HG03354 (cell line): ENCODE measurements around the gene SPN.
"Not testable (repeated sequence)": the region's sequence is repeated elsewhere in the genome, so short reads cannot be mapped to it uniquely, and the experiment has no call there.

Source experiments
- ATAC-seq: cut with Tn5 transposase; IDR thresholded peaks from one replicate; pipeline ENCODE4 v1.9.1; 2021; ENCODE audit warnings: mild to moderate bottlenecking; ENCODE audit not compliant: unreplicated experiment, poor library complexity, severe bottlenecking

Gene SPN

GRCh38 chr16:29673501-29673900 is 10.5 kb downstream of the SPN start:
- no peak for ATAC-seq

- no peak for ATAC-seq
Measured at GRCh38 chr16:29674188-29674587, 11.1 kb downstream of the SPN start.

DNA sequence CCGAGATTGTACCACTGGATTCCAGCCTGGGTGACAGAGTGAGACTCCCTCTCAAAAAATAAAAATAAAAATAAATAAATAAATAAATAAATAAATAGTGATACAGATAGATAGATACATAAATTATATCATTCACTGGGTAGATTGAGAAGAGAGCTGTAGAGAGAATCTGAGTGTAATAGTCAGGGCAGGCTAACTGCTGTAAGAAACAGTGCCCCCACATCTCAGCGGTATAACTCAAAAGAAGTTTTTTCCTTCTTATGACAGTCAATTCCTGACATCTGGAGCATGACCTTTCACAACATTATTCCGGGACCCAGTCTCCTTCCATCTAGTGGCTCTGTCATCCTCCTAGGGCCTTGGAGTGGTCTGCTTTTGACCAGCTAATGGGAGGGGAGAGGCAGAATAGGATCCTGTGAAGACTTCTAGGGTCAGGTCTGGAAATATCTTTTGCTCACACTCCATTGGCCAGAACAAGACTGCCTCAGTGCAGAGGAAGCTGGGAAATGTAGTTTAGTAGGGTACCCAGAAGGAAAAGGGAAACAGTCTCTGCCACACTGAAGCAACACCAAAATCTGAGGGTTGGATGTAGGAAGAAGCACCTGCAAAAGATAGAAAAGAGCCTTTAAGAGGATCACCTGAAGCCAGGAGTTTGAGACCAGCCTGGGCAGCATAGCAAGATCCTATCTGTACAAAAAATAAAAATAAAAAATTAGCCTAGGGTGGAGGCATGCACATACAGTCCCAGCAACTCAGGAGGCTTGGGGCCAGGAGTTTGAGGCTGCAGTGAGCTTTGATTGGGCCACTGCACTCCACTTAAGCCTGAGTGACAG is 13.0 kb downstream of the SPN start:
- no peak for ATAC-seq

- ATAC-seq, result no peak
Measured at GRCh38 chr16:29676989-29677785, 14.1 kb downstream of the SPN start.

DNA sequence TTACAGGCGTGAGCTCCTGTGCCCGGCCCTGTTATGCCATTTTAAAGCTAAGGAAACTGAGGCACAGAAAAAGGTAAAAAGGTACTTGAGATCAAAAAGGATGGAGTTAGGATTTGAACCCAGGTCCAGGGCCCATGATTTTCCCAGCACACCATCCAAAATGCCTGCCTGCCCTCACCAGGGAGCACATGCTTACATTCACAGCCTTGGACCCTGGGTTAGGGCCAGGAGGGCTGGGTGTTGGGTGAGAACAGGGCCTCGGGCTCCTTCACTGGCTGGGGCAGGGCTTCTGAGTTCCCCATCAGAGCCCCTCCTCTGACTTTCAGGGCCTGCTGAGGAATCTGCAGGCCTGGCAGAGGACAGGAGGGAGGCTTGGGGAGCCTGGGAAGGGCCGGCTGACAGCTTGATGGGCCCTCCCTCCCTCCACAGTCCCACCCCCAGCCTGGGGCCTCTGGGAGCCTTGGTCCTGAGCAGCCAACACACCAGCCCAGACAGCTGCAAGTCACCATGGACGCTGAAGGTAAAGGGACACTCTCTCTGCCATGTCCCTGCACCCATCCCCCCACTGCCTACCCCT is 15.7 kb downstream of the SPN start, which contains the start of gene QPRT:
TSS of gene QPRT (plus strand) at position 490 of the 577 bp plus-strand sequence. CDS start at position 508, 18 bp downstream.
- ATAC-seq, result no peak

GRCh38 chr16:29680180-29680598 is 17.1 kb downstream of the SPN start:
- no peak for ATAC-seq

DNA sequence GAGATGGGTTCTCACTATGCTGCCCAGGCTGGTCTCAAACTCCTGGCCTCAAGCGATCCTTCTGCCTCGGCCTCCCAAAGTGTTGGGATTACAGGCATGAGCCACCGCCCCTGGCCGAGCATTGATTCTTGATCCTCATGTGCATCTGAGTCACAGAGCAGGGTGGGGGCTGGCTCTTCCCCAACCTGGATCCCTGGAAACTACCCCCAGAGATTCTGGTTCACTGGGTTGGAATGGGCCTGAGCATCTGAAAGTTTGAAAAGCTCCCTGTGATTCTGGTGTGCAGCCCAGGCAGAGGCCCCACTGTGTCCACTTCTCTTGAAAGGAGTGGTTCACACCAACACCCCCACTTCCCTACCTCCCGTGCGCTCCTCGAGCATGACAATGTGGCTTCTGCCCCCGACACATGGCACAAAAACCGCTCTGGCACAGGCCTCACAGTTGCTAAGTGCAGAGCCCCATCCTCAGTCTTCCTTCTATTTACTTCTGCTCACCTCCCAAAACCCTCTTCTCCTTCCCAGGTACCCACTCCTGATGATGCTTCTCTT is 20.6 kb downstream of the SPN start:
- no peak for ATAC-seq

GRCh38 chr16:29684679-29685078 is 21.6 kb downstream of the SPN start:
- ATAC-seq, result no peak

DNA sequence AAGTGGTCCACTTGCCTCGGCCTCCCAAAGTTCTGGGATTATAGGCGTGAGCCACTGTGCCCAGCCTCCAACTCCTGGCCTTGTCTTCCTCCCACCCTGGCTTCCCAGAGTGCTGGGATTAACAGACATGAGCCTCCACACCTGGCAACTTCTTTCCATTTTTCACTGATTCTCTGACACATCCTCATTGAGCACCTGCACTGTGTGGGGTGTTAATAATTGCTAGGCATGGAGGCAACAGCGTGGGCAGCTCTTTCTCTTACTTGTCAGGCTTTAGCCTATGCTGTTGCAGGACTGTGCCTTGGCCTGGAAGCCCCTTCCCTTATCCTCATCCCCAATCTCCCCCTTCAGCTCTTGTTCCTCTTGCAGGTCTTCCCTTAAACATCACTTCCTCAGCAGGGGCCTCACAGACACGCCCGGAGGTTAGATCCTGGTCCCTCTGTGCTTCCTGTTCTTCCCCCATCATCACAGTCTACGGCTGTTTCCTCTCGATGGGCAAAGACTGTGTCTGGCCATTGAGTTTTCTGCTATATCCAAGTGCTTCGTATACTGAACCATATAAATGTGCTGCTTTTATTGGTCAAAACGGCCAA is 23.8 kb downstream of the SPN start:
- ATAC-seq, result no peak

DNA sequence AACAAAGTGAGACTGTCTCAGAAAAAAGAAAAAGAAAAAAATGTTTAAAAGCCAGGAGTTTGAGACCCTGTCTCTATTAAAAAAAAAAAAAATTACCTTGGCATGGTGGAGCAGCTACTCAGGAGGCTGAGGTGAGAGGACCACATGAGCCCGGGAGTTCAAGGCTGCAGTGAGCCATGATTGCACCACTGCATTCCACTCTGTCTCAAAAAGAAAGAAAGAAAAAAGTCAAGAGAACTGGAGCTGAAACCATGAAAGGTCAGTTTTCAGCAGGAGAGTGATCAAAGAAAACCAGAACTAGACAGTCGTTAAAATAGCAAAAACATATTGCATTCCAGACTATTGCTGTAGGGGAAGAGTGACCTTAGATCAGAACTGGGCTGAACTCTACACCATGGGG is 24.7 kb downstream of the SPN start:
- ATAC-seq, result no peak

DNA sequence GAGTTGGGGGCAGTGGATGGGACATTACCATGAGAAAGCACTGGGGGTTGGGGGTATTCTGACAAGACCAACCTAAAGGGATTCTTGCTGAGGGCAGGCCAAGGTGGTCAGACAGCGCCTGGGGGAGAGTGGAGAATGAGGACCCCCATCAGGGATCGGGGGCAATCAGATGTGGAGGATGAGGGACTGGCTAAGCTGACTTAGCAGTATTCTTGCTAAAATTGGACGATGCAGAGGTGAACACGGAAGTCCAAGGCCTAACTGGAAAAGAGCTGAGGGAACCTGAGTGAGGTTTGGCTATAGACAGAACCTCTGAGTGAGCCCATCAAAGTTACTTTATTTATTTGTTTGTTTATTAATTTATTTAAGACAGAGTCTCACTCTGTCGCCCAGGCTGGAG is 25.1 kb downstream of the SPN start:
- no peak for ATAC-seq

DNA sequence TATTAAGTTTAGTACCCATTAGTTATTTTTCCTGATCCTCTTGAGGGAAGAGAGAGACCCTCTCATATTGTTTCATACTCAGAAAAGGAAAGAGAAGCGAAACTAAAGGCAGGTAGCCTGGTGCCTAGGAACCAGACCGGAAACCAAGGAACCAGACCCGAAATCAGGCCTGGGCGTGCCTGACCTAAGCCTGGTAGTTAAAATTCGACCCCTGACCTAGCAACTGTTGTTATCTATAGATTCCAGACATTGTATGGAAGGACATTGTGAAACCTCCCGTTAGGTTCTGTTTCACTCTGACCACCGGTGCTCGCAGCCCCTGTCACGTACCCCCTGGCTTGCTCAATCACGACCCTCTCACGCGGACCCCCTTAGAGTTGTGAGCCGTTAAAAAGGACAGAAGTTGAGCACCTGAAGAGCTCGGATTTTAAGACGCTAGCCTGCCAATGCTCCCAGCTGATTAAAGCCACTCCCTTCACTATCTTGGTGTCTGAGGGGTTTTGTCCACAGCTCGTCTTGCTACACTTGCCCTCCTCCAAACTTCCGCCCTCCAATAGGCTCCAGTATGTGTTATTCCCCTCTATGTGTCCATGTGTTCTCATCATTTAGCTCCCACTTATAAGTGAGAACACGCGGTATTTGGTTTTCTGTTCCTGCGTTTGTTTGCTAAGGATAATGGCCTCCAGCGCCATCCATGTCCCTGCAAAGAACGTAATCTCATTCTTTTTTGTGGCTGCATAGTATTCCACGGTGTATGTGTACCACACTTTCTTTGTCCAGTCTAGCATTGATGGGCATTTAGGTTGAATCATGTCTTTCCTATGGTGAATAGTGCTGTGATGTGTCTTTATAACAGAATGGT is 26.7 kb downstream of the SPN start:
- not testable (repeated sequence) for ATAC-seq

DNA sequence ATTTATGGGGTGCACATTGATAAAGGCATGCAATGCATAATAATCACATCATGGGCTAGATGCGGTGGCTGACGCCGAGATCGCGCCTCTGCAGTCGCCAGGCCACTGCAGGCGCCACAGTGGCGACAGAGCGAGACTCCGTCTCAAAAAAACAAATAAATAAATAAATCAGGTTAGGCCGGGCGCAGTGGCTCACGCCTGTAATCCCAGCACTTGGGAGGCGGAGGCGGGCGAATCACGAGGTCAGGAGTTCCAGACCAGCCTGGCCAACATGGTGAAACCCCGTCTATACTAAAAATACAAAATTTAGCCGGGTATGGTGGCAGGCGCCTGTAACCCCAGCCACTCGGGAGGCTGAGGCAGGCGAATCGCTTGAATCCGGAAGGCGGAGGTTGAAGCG is 29.6 kb downstream of the SPN start:
- not testable (repeated sequence) for ATAC-seq

- no peak for ATAC-seq
Measured at GRCh38 chr16:29694384-29695195, 31.5 kb downstream of the SPN start.

- not testable (repeated sequence) for ATAC-seq
Measured at GRCh38 chr16:29695675-29696074, 32.6 kb downstream of the SPN start.

DNA sequence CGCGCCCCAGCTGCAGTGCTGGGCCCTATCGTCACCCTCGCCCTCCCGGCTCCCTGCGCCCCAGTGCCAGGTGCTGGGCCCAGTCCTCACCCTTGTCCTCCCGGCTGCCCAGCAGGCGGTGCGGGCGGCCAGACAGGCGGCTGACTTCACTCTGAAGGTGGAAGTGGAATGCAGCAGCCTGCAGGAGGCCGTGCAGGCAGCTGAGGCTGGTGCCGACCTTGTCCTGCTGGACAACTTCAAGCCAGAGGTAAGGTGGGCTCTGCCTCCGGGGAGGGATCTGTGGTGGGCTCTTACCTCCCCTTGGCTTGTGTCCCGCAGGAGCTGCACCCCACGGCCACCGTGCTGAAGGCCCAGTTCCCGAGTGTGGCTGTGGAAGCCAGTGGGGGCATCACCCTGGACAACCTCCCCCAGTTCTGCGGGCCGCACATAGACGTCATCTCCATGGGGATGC is 33.9 kb downstream of the SPN start:
- ATAC-seq, result no peak

DNA sequence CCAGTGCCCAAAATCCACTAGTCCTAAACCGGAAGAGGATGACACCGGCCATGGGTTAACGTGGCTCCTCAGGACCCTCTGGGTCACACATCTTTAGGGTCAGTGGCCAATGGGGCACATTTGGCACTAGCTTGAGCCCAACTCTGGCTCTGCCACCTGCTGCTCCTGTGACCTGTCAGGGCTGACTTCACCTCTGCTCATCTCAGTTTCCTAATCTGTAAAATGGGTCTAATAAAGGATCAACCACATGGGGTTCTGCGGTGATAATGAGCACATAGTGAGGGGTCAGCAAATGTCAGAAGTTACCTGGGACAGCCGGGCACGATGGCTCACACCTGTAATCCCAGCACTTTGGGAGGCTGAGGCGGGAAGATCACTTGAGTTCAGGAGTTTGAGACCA is 34.3 kb downstream of the SPN start:
- no peak for ATAC-seq

- no peak for ATAC-seq
Measured at GRCh38 chr16:29698042-29698441, 35.0 kb downstream of the SPN start.
